ENCODE measurements around the gene ABHD15. TPM values are rescaled to one million over a fixed set of nuclear protein-coding genes. Genes with fewer than 3 reads are reported as not detected.

The ABHD15 gene
- total RNA-seq, 6 experiments from 2014 or later = 7.8 to 27.1 (median 13.7) TPM

- Histone ChIP-seq H3K27me3 (no peaks in the 10 kb centered on the region), H3K36me3 (peaks cover 0 to 18% (median 8%) of the 10 kb centered on the region in 4 donors), H3K4me1 (peaks cover 0 to 34% (median 0%) of the 10 kb centered on the region in 4 donors), H3K27ac (peak overlapping the region; percentile 47 to 78 (median 68)), H3K9me3 (no peaks in the 10 kb centered on the region), H3K4me3 (peak overlapping the region; percentile 68 to 83 (median 71))
- 10% methylated on average over 12 of the region's 55 CpGs for WGBS (ENCODE audit: insufficient coverage, low coverage, low lambda C conversion rate, missing lambda C conversion rate)
- intact Hi-C loops (cut with DNase I) = no loop called here
- ATAC-seq = peak; percentile 13 to 51 (median 25)
- peak; percentile 11 for TF ChIP-seq POLR2A (IDR thresholded peaks at IDR 0.05)
- TF ChIP-seq, protein P1, sequence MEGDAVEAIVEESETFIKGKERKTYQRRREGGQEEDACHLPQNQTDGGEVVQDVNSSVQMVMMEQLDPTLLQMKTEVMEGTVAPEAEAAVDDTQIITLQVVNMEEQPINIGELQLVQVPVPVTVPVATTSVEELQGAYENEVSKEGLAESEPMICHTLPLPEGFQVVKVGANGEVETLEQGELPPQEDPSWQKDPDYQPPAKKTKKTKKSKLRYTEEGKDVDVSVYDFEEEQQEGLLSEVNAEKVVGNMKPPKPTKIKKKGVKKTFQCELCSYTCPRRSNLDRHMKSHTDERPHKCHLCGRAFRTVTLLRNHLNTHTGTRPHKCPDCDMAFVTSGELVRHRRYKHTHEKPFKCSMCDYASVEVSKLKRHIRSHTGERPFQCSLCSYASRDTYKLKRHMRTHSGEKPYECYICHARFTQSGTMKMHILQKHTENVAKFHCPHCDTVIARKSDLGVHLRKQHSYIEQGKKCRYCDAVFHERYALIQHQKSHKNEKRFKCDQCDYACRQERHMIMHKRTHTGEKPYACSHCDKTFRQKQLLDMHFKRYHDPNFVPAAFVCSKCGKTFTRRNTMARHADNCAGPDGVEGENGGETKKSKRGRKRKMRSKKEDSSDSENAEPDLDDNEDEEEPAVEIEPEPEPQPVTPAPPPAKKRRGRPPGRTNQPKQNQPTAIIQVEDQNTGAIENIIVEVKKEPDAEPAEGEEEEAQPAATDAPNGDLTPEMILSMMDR (IDR thresholded peaks at IDR 0.05) = peak in 3 of 4 donors; percentile 2 to 12 (median 10)
- DNase-seq = peak; percentile 64 to 82 (median 72)
Observed at GRCh38 chr17:29565643-29566472, 979 bp downstream of the ABHD15 start.

- H3K27me3 ChIP-seq = no peaks in the 10 kb centered on the region
- ATAC-seq = no peak
- WGBS (ENCODE audit: insufficient coverage, low coverage, low lambda C conversion rate, missing lambda C conversion rate) = 83% methylated on average over 1 of the region's 3 CpGs
- no peak overlapping the region for H3K4me3 ChIP-seq
- H3K4me1 ChIP-seq = peaks cover 0 to 37% (median 0%) of the 10 kb centered on the region in 4 donors
- no peak for DNase-seq
- no peak overlapping the region for H3K27ac ChIP-seq
- intact Hi-C loops (cut with DNase I) = no loop called here
- H3K9me3 ChIP-seq = no peaks in the 10 kb centered on the region
- TF ChIP-seq, protein P1 (IDR thresholded peaks at IDR 0.05) = no peak
- TF ChIP-seq POLR2A (IDR thresholded peaks at IDR 0.05) = no peak
- peaks cover 0 to 18% (median 8%) of the 10 kb centered on the region in 4 donors for H3K36me3 ChIP-seq
Observed at GRCh38 chr17:29563816-29564215, 3.0 kb downstream of the ABHD15 start.

DNA sequence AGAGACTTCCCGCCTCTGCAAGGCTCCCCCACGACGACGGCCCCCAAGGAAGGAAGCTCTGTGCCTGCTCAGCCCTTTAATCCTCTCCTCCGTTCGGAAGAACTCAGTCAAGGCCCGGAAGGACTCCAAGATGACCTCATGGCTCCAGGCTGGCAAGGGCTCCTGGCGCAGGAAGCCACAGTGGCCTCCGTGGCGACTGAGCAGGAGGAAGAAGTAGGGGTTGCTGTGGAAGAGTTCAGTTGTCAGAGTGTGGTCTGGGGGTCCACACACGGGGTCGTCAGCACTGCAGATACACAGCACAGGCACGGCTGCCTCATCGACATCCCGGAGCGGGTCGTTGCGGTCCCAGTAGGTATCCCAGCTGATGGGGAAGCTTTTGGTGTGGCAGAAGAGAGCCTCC lies 4.2 kb downstream of the ABHD15 start:
- Histone ChIP-seq H3K4me1 (peaks cover 0 to 42% (median 2%) of the 10 kb centered on the region in 4 donors), H3K27ac (peak overlapping the region in 1 of 3 donors; percentile 36), H3K36me3 (peaks cover 0 to 18% (median 8%) of the 10 kb centered on the region in 4 donors), H3K4me3 (no peak overlapping the region), H3K9me3 (no peaks in the 10 kb centered on the region), H3K27me3 (no peaks in the 10 kb centered on the region)
- no peak for DNase-seq
- no peak for ATAC-seq
- intact Hi-C loops (cut with DNase I) = no loop called here
- TF ChIP-seq POLR2A (IDR thresholded peaks at IDR 0.05) = no peak
- TF ChIP-seq, protein P1 (IDR thresholded peaks at IDR 0.05) = no peak
- WGBS (ENCODE audit: insufficient coverage, low coverage, low lambda C conversion rate, missing lambda C conversion rate) = 68% methylated on average over 8 of the region's 18 CpGs

GRCh38 chr17:29561554-29562517 lies 5.0 kb downstream of the ABHD15 start:
- ATAC-seq = peak in 3 of 4 donors; percentile 2 to 11 (median 4)
- 62% methylated on average over 9 of the region's 17 CpGs for WGBS (ENCODE audit: insufficient coverage, low coverage, low lambda C conversion rate, missing lambda C conversion rate)
- no peak overlapping the region for H3K4me3 ChIP-seq
- no peaks in the 10 kb centered on the region for H3K9me3 ChIP-seq
- H3K27ac ChIP-seq = peak overlapping the region in 1 of 3 donors; percentile 36
- DNase-seq = no peak
- H3K27me3 ChIP-seq = no peaks in the 10 kb centered on the region
- intact Hi-C loops (cut with DNase I) = no loop called here
- H3K4me1 ChIP-seq = peaks cover 0 to 50% (median 6%) of the 10 kb centered on the region in 4 donors
- H3K36me3 ChIP-seq = peaks cover 0 to 18% (median 8%) of the 10 kb centered on the region in 4 donors
- TF ChIP-seq, protein P1 (IDR thresholded peaks at IDR 0.05) = no peak
- TF ChIP-seq POLR2A (IDR thresholded peaks at IDR 0.05) = peak; percentile 19

All from right lobe of liver (tissue), 6 donors.